Fibroblast of lung (primary cell): ENCODE data around the gene ABLIM3. TPM values are rescaled to one million over a fixed set of nuclear protein-coding genes. Genes with fewer than 3 reads are reported as not detected.

ENCODE experiments used
- DNase-seq, 2 donors: peaks; one replicate each; pipeline versions ENCODE4 v3.0.0 to v3.0.0-alpha.2; 2010; ENCODE audit warnings: low read depth in 2 of 2
- H2AFZ ChIP-seq: 2 replicates; pipeline ENCODE4 v1.5.1; 2012; ENCODE audit warnings: low read length, control low read depth, inconsistent platforms
- H3K27ac ChIP-seq: 2 replicates; pipeline ENCODE4 v1.5.1; 2011; ENCODE audit warnings: low read length, control low read depth; ENCODE audit not compliant: insufficient read depth
- H3K27me3 ChIP-seq: 2 replicates; pipeline ENCODE4 v1.5.1; 2011; ENCODE audit warnings: mild to moderate bottlenecking, low read length; ENCODE audit not compliant: control insufficient read depth, insufficient read depth
- H3K36me3 ChIP-seq: 2 replicates; pipeline ENCODE4 v1.5.1; 2011; ENCODE audit warnings: low read length; ENCODE audit not compliant: control insufficient read depth, insufficient read depth
- H3K4me1 ChIP-seq: 2 replicates; pipeline ENCODE4 v1.5.1; 2011; ENCODE audit warnings: low read length; ENCODE audit not compliant: control insufficient read depth, insufficient read depth; ENCODE audit errors: extremely low read depth
- H3K4me2 ChIP-seq: 2 replicates; pipeline ENCODE4 v1.5.1; 2011; ENCODE audit warnings: low read length, control low read depth; ENCODE audit not compliant: insufficient read depth; ENCODE audit errors: extremely low read depth
- H3K4me3 ChIP-seq, 4 experiments: fragments of 200-600 bp in 1 of 4; sonication (generic) in 1 of 4; replicated peaks in 1 of 4; 2 replicates each; pipeline ENCODE4 v1.5.1; 2011 to 2016; ENCODE audit warnings: low read length in 4 of 4, low read depth in 3 of 4, mild to moderate bottlenecking in 3 of 4, control low read depth in 2 of 4, inconsistent platforms in 1 of 4, mixed read lengths in 1 of 4; ENCODE audit not compliant: insufficient read depth in 1 of 4; ENCODE audit errors: control extremely low read depth in 1 of 4
- H3K79me2 ChIP-seq: 2 replicates; pipeline ENCODE4 v1.5.1; 2012; ENCODE audit warnings: mild to moderate bottlenecking, low read length, inconsistent platforms; ENCODE audit not compliant: control insufficient read depth, insufficient read depth
- H3K9ac ChIP-seq: 2 replicates; pipeline ENCODE4 v1.5.1; 2011; ENCODE audit warnings: mild to moderate bottlenecking, low read length, control low read depth; ENCODE audit not compliant: insufficient read depth
- H3K9me3 ChIP-seq: 2 replicates; pipeline ENCODE4 v1.5.1; 2012; ENCODE audit warnings: low read depth, low read length; ENCODE audit not compliant: control insufficient read depth, insufficient read depth
- H4K20me1 ChIP-seq: 2 replicates; pipeline ENCODE4 v1.5.1; 2011; ENCODE audit warnings: low read length; ENCODE audit not compliant: control insufficient read depth, insufficient read depth; ENCODE audit errors: extremely low read depth
- EZH2 ChIP-seq: IDR thresholded peaks from 2 replicates; pipeline ENCODE4 v1.5.1; 2012; ENCODE audit warnings: low read length, control low read depth, mild to moderate bottlenecking; ENCODE audit errors: missing control alignments
- polyA plus RNA-seq, 2 donors: library from polyadenylated mRNA; depleted of rRNA in 1 of 2; stranded (reverse) in 1 of 2; unstranded in 1 of 2; fragments of >200 nt; gene quantifications; 2 replicates each; pipeline ENCODE4 v1.2.1, GENCODE V29; 2011 to 2012; ENCODE audit warnings: missing spikeins in 1 of 2
- total RNA-seq: library from RNA; depleted of rRNA; stranded (reverse); fragments of >200 nt; gene quantifications from 2 replicates; pipeline ENCODE4 v1.2.1, GENCODE V29; 2014
- TF ChIP-seq, protein P1 (sequence below), 2 donors: IDR thresholded peaks in 1 of 2; conservative IDR thresholded peaks in 1 of 2; 1 replicate in 1 of 2; 2 replicates in 1 of 2; pipeline ENCODE4 v1.5.1; 2011 to 2012; ENCODE audit warnings: low read length in 2 of 2, control low read depth in 1 of 2, inconsistent platforms in 1 of 2, low read depth in 1 of 2, mild to moderate bottlenecking in 1 of 2

The ABLIM3 gene
- total and polyA plus RNA-seq, 2 donors (not counting 1 experiment from before 2014, with no cell fraction given) = 48.1 to 49.9 TPM

GRCh38 chr5:149251546-149251945 is 110.3 kb downstream of the ABLIM3 start:
- Histone ChIP-seq H4K20me1 (no peaks in the 10 kb centered on the region), H3K9ac (no peak overlapping the region), H3K4me2 (no peak overlapping the region), H3K27ac (no peak overlapping the region), H3K4me3 (no peak overlapping the region), H3K4me1 (peaks cover 2% of the 10 kb centered on the region), H3K79me2 (no peaks in the 10 kb centered on the region), H3K9me3 (no peaks in the 10 kb centered on the region), H3K27me3 (no peaks in the 10 kb centered on the region), H3K36me3 (peaks cover 20% of the 10 kb centered on the region), H2AFZ (no peak overlapping the region)
- DNase-seq = no peak
- TF ChIP-seq, protein P1, sequence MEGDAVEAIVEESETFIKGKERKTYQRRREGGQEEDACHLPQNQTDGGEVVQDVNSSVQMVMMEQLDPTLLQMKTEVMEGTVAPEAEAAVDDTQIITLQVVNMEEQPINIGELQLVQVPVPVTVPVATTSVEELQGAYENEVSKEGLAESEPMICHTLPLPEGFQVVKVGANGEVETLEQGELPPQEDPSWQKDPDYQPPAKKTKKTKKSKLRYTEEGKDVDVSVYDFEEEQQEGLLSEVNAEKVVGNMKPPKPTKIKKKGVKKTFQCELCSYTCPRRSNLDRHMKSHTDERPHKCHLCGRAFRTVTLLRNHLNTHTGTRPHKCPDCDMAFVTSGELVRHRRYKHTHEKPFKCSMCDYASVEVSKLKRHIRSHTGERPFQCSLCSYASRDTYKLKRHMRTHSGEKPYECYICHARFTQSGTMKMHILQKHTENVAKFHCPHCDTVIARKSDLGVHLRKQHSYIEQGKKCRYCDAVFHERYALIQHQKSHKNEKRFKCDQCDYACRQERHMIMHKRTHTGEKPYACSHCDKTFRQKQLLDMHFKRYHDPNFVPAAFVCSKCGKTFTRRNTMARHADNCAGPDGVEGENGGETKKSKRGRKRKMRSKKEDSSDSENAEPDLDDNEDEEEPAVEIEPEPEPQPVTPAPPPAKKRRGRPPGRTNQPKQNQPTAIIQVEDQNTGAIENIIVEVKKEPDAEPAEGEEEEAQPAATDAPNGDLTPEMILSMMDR (conservative IDR thresholded peaks at IDR 0.05 in 1 of 2, IDR thresholded peaks at IDR 0.05 in 1 of 2; ENCODE audit: low read depth in 1 of 2, low read length in 2 of 2) = no peak
- no peak for TF ChIP-seq EZH2

- peak; percentile 35 to 36 for DNase-seq
Observed at GRCh38 chr5:149254506-149254905, 113.2 kb downstream of the ABLIM3 start.

DNA sequence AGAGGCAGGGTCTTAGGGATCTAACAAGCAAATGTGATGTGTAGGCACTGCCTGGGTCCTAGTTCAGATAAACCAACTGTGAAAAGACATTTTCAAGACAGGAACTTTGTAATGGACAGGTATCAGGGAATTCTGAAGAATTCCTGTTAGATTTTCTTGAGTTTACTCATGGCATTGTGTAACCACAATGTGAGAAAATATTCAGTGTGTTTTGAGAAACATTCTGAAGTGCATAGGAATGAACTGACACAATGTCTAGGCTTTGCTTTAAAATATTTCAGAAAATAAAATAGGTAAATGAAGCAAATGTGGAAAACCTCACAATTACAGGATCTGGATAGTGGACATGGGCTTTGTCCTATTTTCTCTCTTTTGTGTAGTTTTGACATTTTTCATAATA is 115.2 kb downstream of the ABLIM3 start:
- H3K27ac ChIP-seq = no peak overlapping the region
- H3K4me2 ChIP-seq = no peak overlapping the region

More at GRCh38 chr5:149254506-149254905, 113.2 kb downstream of the ABLIM3 start:
- no peaks in the 10 kb centered on the region for H3K27me3 ChIP-seq
- H3K79me2 ChIP-seq = no peaks in the 10 kb centered on the region
- no peak overlapping the region for H3K9ac ChIP-seq
- H2AFZ ChIP-seq = no peak overlapping the region
- H3K4me3 ChIP-seq = no peak overlapping the region
- peaks cover 17% of the 10 kb centered on the region for H3K36me3 ChIP-seq
- no peaks in the 10 kb centered on the region for H3K9me3 ChIP-seq
- H3K27ac ChIP-seq = no peak overlapping the region
- TF ChIP-seq EZH2 = no peak
- TF ChIP-seq, protein P1 (conservative IDR thresholded peaks at IDR 0.05 in 1 of 2, IDR thresholded peaks at IDR 0.05 in 1 of 2; ENCODE audit: low read depth in 1 of 2, low read length in 2 of 2) = no peak
- no peaks in the 10 kb centered on the region for H4K20me1 ChIP-seq
- peaks cover 9% of the 10 kb centered on the region for H3K4me1 ChIP-seq
- H3K4me2 ChIP-seq = no peak overlapping the region

More for the DNA sequence above, 115.2 kb downstream of the ABLIM3 start:
- H3K36me3 ChIP-seq = peaks cover 8% of the 10 kb centered on the region
- no peak overlapping the region for H3K4me3 ChIP-seq
- H3K27me3 ChIP-seq = no peaks in the 10 kb centered on the region
- no peak overlapping the region for H3K9ac ChIP-seq
- H4K20me1 ChIP-seq = no peaks in the 10 kb centered on the region
- TF ChIP-seq, protein P1 (conservative IDR thresholded peaks at IDR 0.05 in 1 of 2, IDR thresholded peaks at IDR 0.05 in 1 of 2; ENCODE audit: low read depth in 1 of 2, low read length in 2 of 2) = no peak
- TF ChIP-seq EZH2 = no peak
- no peak overlapping the region for H2AFZ ChIP-seq
- H3K9me3 ChIP-seq = no peaks in the 10 kb centered on the region
- H3K79me2 ChIP-seq = no peaks in the 10 kb centered on the region
- DNase-seq = peak in 1 of 2 donors; percentile 75
- H3K4me1 ChIP-seq = peaks cover 9% of the 10 kb centered on the region
